Thyroid gland (tissue), 4 donors: ENCODE data around the gene NPAS2.

Experiments
- POLR2A ChIP-seq, 2 donors: fragments of 450-650 bp; IDR thresholded peaks; one replicate each; pipeline ENCODE4 v1.6.1; 2017; ENCODE audit warnings: antibody characterized with exemption in 2 of 2, mild to moderate bottlenecking in 2 of 2, moderate library complexity in 1 of 2
- TF ChIP-seq, protein P1 (sequence below), 6 experiments: fragments of 200-600 bp in 3 of 6; fragments of 450-650 bp in 3 of 6; sonication (generic) in 3 of 6; IDR thresholded peaks; one replicate each; pipeline ENCODE4 v1.5.1; 2016 to 2019; ENCODE audit warnings: antibody characterized with exemption in 6 of 6, mild to moderate bottlenecking in 2 of 6, inconsistent platforms in 1 of 6, moderate library complexity in 1 of 6

DNA sequence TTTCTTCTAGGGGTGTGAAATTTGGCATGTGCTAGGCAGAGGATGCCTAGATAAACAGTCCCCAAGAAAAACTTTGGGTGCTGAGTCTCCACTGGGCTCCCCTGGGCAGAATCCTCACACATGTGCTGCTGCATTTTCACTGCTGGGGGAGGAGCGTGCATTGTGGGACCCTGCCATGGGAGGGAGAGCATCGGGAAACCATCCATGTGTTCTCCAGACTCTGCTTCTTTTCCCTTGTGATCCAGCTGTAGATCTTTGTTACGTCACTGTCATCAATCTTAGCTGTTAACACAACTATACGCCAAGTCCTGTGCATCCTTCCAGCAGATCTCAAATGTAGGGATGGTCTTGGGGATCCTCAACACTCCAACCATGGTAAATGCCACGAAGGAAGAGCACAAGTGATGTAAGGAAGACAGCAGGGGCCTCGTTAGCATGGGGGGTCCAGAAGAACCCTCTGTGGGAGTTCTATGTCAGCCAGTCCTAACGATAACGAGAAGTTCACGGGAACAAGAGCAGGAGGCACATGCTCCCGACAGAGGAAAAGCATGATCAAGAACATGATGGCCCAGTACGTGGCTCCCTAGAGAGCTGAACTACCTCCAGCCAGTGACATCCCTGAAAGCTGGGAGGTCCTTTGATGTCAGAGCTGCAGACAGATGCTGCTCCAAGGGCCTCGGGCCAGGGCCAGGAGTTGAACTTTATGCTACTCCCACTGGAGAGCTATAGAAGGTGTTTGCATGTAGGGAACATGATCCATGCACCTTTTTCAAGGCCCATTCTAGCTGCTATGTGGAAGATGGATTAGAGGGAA lies 41.1 kb upstream of the NPAS2 start:
- TF ChIP-seq, protein P1, sequence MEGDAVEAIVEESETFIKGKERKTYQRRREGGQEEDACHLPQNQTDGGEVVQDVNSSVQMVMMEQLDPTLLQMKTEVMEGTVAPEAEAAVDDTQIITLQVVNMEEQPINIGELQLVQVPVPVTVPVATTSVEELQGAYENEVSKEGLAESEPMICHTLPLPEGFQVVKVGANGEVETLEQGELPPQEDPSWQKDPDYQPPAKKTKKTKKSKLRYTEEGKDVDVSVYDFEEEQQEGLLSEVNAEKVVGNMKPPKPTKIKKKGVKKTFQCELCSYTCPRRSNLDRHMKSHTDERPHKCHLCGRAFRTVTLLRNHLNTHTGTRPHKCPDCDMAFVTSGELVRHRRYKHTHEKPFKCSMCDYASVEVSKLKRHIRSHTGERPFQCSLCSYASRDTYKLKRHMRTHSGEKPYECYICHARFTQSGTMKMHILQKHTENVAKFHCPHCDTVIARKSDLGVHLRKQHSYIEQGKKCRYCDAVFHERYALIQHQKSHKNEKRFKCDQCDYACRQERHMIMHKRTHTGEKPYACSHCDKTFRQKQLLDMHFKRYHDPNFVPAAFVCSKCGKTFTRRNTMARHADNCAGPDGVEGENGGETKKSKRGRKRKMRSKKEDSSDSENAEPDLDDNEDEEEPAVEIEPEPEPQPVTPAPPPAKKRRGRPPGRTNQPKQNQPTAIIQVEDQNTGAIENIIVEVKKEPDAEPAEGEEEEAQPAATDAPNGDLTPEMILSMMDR (IDR thresholded peaks at IDR 0.05): no peak
- TF ChIP-seq POLR2A (IDR thresholded peaks at IDR 0.05): no peak
